Vagina (tissue), 2 donors: ENCODE data around the gene PSEN1.

Source experiments
- CTCF ChIP-seq, 3 experiments: fragments of 450-650 bp in 2 of 3; fragments of 200-600 bp in 1 of 3; sonication (generic) in 1 of 3; IDR thresholded peaks; one replicate each; pipeline ENCODE4 v1.5.1; 2017 to 2019; ENCODE audit warnings: antibody characterized with exemption in 3 of 3, mild to moderate bottlenecking in 2 of 3, moderate library complexity in 2 of 3
- POLR2A ChIP-seq, 2 donors: fragments of 450-650 bp; IDR thresholded peaks; one replicate each; pipeline ENCODE4 v1.6.1; 2017; ENCODE audit warnings: antibody characterized with exemption in 2 of 2, mild to moderate bottlenecking in 2 of 2, moderate library complexity in 2 of 2

GRCh38 chr14:73260574-73260973, 124.3 kb downstream of the PSEN1 start:
- TF ChIP-seq POLR2A (IDR thresholded peaks at IDR 0.05), result no peak
- TF ChIP-seq CTCF (IDR thresholded peaks at IDR 0.05), result no peak
